OCI-LY7 (cell line): ENCODE results near the gene VPS4A. TPM values are rescaled to one million over a fixed set of nuclear protein-coding genes. Genes with fewer than 3 reads are reported as not detected.
A peak's percentile ranks its signal among the peaks of the same experiment; 100 is the strongest.

Experiments
- BruUV-seq: library from RNA; stranded (reverse); fragments of 400-500 nt; replicated peaks from 2 replicates; lab custom pipeline; 2021; lab: Mats Ljungman, UMichigan
- CTCF ChIA-PET: fragments of 300-600 bp; sonication (Branson Sonifier 250); formaldehyde crosslinking; loops from one replicate; lab custom pipeline; 2022; ENCODE audit warnings: antibody characterized with exemption; ENCODE audit not compliant: unreplicated experiment; lab: Charles Lee
- POLR2A ChIA-PET: fragments of 300-600 bp; sonication (Branson Sonifier 250); formaldehyde crosslinking; loops from one replicate; lab custom pipeline; 2022; ENCODE audit warnings: antibody characterized with exemption; lab: Charles Lee
- DNase-seq: peaks from one replicate; pipeline ENCODE4 v3.0.0-alpha.2; 2015; ENCODE audit warnings: low spot score
- H2AFZ ChIP-seq: fragments of 200-600 bp; sonication (generic), shearing (Covaris generic); 2 replicates; pipeline ENCODE4 v1.6.1; 2014; ENCODE audit warnings: mild to moderate bottlenecking, antibody characterized with exemption, low read length, moderate library complexity
- H3K27ac ChIP-seq: fragments of 200-600 bp; sonication (generic); 2 replicates; pipeline ENCODE4 v1.5.1; 2014; ENCODE audit warnings: mixed run types, low read depth, mild to moderate bottlenecking, moderate library complexity, low read length, inconsistent platforms; ENCODE audit not compliant: poor library complexity, severe bottlenecking
- H3K36me3 ChIP-seq: fragments of 200-600 bp; sonication (generic); 2 replicates; pipeline ENCODE4 v1.6.1; 2014; ENCODE audit warnings: mild to moderate bottlenecking, antibody characterized with exemption, low read length, moderate library complexity, mixed read lengths; ENCODE audit not compliant: insufficient read depth
- H3K4me1 ChIP-seq: fragments of 200-600 bp; sonication (generic); 2 replicates; pipeline ENCODE4 v1.5.1; 2014; ENCODE audit warnings: mild to moderate bottlenecking, low read length; ENCODE audit not compliant: insufficient read depth, poor library complexity, severe bottlenecking
- H3K4me2 ChIP-seq: fragments of 200-600 bp; sonication (generic); 2 replicates; pipeline ENCODE4 v1.6.1; 2014; ENCODE audit warnings: mild to moderate bottlenecking, low read length
- H3K4me3 ChIP-seq: fragments of 200-600 bp; sonication (generic); 2 replicates; pipeline ENCODE4 v1.5.1; 2014; ENCODE audit warnings: mild to moderate bottlenecking, low read depth, low read length; ENCODE audit not compliant: poor library complexity, severe bottlenecking
- H3K79me2 ChIP-seq: fragments of 200-600 bp; sonication (generic); 2 replicates; pipeline ENCODE4 v1.6.1; 2016; ENCODE audit warnings: low read depth, mild to moderate bottlenecking, low read length, moderate library complexity, mixed read lengths; ENCODE audit not compliant: insufficient read depth
- H3K9me2 ChIP-seq: fragments of 200-600 bp; sonication (generic); 2 replicates; pipeline ENCODE4 v1.6.1; 2016; ENCODE audit warnings: mild to moderate bottlenecking, low read length, mixed read lengths; ENCODE audit not compliant: insufficient read depth
- H3K9me3 ChIP-seq: fragments of 200-600 bp; sonication (generic); 2 replicates; pipeline ENCODE4 v1.6.1; 2014; ENCODE audit warnings: mild to moderate bottlenecking, mixed run types, low read length, mixed read lengths
- H4K20me1 ChIP-seq: fragments of 200-600 bp; sonication (generic); 2 replicates; pipeline ENCODE4 v1.6.1; 2014; ENCODE audit warnings: mild to moderate bottlenecking, antibody characterized with exemption, low read length, moderate library complexity, mixed read lengths; ENCODE audit not compliant: insufficient read depth
- EZH2phosphoT487 ChIP-seq: fragments of 200-600 bp; sonication (generic); IDR thresholded peaks from 2 replicates; pipeline ENCODE4 v1.6.1; 2018; ENCODE audit warnings: low read depth, borderline replicate concordance, mild to moderate bottlenecking, mixed run types, antibody characterized with exemption, low read length, moderate library complexity, mixed read lengths
- intact Hi-C: fragments of 100-400 bp; cut with micrococcal nuclease; formaldehyde crosslinking; loops from one replicate; pipeline ENCODE4 v1.10.0; 2022; ENCODE audit not compliant: unreplicated experiment
- total RNA-seq, 2 experiments: library from RNA; depleted of rRNA in 1 of 2; stranded (reverse); fragments of >200 nt in 1 of 2; shearing (Covaris generic) in 1 of 2; gene quantifications; 2 replicates each; pipeline ENCODE4 v1.2.3, GENCODE V29; 2014 to 2022
- TF ChIP-seq, protein P1 (sequence below): fragments of 200-600 bp; sonication (generic); conservative IDR thresholded peaks from 2 replicates; pipeline ENCODE4 v1.5.1; 2014; ENCODE audit warnings: mild to moderate bottlenecking, antibody characterized with exemption, low read length, moderate library complexity, mixed read lengths

The VPS4A gene
- total RNA-seq, 2 experiments from 2014 or later, result 33.3 to 33.7 TPM

DNA sequence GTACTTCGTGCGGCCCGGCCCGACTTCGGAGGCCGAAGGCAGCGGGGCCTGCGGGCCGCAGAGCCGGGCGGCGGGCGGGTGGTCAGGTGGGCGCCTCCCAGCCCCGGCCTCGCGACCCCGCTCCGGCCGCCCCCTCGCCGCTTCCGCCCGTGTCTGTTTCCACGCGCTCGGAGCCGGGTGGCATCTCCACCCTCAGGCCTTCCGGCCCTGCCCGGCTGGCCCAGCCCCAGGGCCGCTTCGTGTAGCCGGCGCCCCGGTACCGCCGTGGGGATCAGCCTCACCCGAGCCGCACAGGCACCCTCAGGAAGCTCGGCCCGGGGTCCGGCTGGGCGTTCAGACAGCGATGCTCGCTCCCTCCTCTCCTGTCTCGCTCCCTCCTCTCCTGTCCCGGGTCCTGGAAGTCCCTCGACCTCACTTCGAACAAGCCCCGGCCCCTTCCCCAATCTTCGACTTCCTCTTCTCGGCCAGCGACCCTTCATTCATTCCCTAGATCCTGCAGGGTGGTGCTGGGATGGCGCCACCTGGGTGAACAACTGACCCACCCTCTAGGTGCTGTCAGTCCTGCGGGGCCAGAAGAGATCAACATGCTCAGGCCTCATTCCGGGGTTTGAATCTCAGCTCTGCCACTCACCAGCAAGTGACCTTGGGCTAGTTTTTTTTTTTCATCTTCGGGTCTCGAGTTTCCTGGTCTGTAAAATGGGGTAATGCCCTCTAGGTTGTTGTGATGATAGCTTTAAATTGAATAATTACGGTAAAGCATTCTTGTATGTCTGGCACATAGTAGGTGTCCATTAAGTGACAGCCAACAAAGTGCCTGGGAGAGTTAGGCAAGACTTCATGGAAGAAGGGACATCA is 610 bp downstream of the VPS4A start:
- intact Hi-C loops, result loop anchor here (1.0 kb wide), 2 partner anchors 19 to 28 kb away; partner anchors contain the start of genes COG8, NIP7 and PDF
- Histone ChIP-seq H3K9me2 (no peaks in the 10 kb centered on the region), H4K20me1 (no peaks in the 10 kb centered on the region), H3K4me1 (peaks cover 12% of the 10 kb centered on the region), H3K9me3 (no peaks in the 10 kb centered on the region), H3K27ac (peak overlapping the region; percentile 56), H3K4me2 (peak overlapping the region; percentile 72), H2AFZ (peak overlapping the region; percentile 58; the same call in 1 of the 2 replicates), H3K79me2 (peaks cover 31% of the 10 kb centered on the region), H3K36me3 (peaks cover 38% of the 10 kb centered on the region), H3K4me3 (peak overlapping the region; percentile 78)
- peak; percentile 67 for DNase-seq
- TSS peak; percentile 67 for BruUV-seq
- TF ChIP-seq, protein P1, sequence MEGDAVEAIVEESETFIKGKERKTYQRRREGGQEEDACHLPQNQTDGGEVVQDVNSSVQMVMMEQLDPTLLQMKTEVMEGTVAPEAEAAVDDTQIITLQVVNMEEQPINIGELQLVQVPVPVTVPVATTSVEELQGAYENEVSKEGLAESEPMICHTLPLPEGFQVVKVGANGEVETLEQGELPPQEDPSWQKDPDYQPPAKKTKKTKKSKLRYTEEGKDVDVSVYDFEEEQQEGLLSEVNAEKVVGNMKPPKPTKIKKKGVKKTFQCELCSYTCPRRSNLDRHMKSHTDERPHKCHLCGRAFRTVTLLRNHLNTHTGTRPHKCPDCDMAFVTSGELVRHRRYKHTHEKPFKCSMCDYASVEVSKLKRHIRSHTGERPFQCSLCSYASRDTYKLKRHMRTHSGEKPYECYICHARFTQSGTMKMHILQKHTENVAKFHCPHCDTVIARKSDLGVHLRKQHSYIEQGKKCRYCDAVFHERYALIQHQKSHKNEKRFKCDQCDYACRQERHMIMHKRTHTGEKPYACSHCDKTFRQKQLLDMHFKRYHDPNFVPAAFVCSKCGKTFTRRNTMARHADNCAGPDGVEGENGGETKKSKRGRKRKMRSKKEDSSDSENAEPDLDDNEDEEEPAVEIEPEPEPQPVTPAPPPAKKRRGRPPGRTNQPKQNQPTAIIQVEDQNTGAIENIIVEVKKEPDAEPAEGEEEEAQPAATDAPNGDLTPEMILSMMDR, result peak; percentile 66
- TF ChIP-seq EZH2phosphoT487, result no peak
- CTCF ChIA-PET, result no interaction called here
- POLR2A ChIA-PET, result interaction anchor here (1.0 kb wide), 1 partner anchor 443 kb away, joined by 3 read pairs; the partner anchor contains the start of gene NOB1

DNA sequence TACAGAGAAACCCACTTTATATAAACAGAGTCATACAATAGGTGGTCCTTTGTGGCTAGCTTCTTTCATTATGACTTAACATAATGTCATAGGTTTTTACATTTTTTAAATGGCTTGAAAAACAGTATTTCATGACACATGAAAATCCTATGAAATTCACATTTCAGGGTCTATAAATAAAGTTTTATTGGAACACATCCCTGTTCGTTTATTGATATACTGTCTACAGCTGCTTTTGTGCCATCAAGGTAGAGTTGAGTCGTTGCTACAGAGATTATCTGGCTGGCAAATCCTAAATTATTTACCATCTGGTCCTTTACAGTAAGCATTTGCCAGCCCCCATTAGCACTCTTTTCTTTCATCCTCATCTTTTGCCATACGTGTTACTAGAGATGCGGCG is 2.3 kb downstream of the VPS4A start:
- ChIA-PET POLR2A (interaction anchor here (1.0 kb wide), 1 partner anchor 181 kb away, joined by 3 read pairs; no protein-coding TSS in a partner anchor), CTCF (no interaction called here)
- Histone ChIP-seq H3K36me3 (peaks cover 48% of the 10 kb centered on the region), H3K4me1 (peaks cover 12% of the 10 kb centered on the region), H3K79me2 (peaks cover 31% of the 10 kb centered on the region), H3K9me3 (no peaks in the 10 kb centered on the region), H3K9me2 (no peaks in the 10 kb centered on the region), H4K20me1 (no peaks in the 10 kb centered on the region), H3K4me2 (no peak overlapping the region), H3K27ac (no peak overlapping the region), H3K4me3 (no peak overlapping the region), H2AFZ (no peak overlapping the region)
- TF ChIP-seq, protein P1, result no peak
- TF ChIP-seq EZH2phosphoT487, result no peak
- no peak for DNase-seq
- intact Hi-C loops, result no loop called here
- BruUV-seq, result no TSS peak

DNA sequence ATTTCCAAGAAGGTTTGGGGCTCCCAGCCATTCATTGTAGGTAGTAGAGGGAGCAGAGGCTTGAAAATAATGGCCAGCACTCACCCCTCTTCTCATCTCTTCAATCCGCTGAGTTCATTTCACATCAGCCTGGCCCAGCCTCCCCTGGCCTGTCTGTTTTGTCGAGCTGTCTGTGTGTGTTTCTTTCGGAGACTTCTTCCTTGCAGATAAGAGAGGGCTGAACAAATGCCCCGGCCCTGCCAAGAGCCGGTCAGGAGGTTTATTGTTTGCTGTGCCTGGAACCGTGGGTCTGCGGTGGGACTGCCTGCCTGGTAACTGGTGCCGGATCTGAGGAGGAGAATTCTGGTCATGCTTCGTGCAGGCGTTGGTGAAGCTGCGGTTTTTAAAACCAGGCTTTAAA is 3.4 kb downstream of the VPS4A start:
- Histone ChIP-seq H3K4me2 (no peak overlapping the region), H3K9me2 (no peaks in the 10 kb centered on the region), H2AFZ (no peak overlapping the region), H3K9me3 (no peaks in the 10 kb centered on the region), H3K4me3 (no peak overlapping the region), H3K4me1 (peaks cover 12% of the 10 kb centered on the region), H3K36me3 (peaks cover 59% of the 10 kb centered on the region), H3K27ac (no peak overlapping the region), H4K20me1 (no peaks in the 10 kb centered on the region; the same call in 1 of the 2 replicates), H3K79me2 (peaks cover 31% of the 10 kb centered on the region)
- ChIA-PET CTCF (no interaction called here), POLR2A (interaction anchor here (1.2 kb wide), 1 partner anchor 13 kb away, joined by 5 read pairs; no protein-coding TSS in a partner anchor)
- DNase-seq, result no peak
- no peak for TF ChIP-seq EZH2phosphoT487
- TF ChIP-seq, protein P1, result no peak
- BruUV-seq, result no TSS peak
- intact Hi-C loops, result no loop called here
